ENCODE data around the gene NHSL2. TPM values are rescaled to one million over a fixed set of nuclear protein-coding genes. Genes with fewer than 3 reads are reported as not detected.

NHSL2 gene
- total and polyA plus RNA-seq, 2 experiments from 2014 or later = 4.7 to 9.5 TPM

DNA sequence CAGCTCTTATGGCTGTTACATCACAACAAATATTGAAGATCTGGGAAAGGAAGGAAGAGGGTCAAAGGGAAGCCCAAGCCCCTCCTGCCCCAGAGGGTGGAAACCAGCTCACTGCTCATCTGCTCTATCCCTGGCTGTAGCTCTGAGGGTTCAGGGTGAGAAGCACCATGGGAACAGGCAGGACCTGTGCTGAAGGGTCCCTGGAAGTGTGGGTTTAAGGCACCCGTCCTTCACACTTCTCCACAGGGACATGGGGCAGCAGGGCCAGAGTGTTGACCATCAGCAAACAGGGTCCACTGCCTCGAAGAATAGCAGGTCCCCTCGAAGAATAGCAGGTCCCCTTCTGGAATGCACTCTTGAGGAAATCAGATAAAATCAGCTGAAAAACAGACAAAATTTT is 216.7 kb downstream of the NHSL2 start:
- peaks cover 52% of the 10 kb centered on the region for H3K4me1 Mint-ChIP-seq
- Histone ChIP-seq H3K4me3 (no peak overlapping the region), H4K20me1 (replicated peaks; ENCODE audit: insufficient read depth) (no peaks in the 10 kb centered on the region), H3K79me2 (replicated peaks; ENCODE audit: insufficient read depth) (no peaks in the 10 kb centered on the region), H3K4me1 (ENCODE audit: insufficient read depth) (peaks cover 9% of the 10 kb centered on the region), H3K27me3 (ENCODE audit: insufficient read depth) (peaks cover 36% of the 10 kb centered on the region), H3K27ac (ENCODE audit: low read depth) (no peak overlapping the region), H3K36me3 (ENCODE audit: insufficient read depth) (no peaks in the 10 kb centered on the region), H3K9me2 (ENCODE audit: insufficient read depth) (no peaks in the 10 kb centered on the region), H3K4me2 (no peak overlapping the region), H3F3A (replicated peaks; ENCODE audit: low read depth) (no peaks in the 10 kb centered on the region), H2AFZ (no peak overlapping the region)
- no peak for ATAC-seq
- H3K27ac Mint-ChIP-seq = no peak overlapping the region
- no peak overlapping the region for H3K4me3 Mint-ChIP-seq
- H3K27me3 Mint-ChIP-seq (ENCODE audit: insufficient read depth, low read depth, poor library complexity) = peaks cover 41% of the 10 kb centered on the region
- peaks cover 17% of the 10 kb centered on the region for H3K9me3 Mint-ChIP-seq
- DNase-seq (ENCODE audit: low spot score) = no peak
- TF ChIP-seq, protein P1, sequence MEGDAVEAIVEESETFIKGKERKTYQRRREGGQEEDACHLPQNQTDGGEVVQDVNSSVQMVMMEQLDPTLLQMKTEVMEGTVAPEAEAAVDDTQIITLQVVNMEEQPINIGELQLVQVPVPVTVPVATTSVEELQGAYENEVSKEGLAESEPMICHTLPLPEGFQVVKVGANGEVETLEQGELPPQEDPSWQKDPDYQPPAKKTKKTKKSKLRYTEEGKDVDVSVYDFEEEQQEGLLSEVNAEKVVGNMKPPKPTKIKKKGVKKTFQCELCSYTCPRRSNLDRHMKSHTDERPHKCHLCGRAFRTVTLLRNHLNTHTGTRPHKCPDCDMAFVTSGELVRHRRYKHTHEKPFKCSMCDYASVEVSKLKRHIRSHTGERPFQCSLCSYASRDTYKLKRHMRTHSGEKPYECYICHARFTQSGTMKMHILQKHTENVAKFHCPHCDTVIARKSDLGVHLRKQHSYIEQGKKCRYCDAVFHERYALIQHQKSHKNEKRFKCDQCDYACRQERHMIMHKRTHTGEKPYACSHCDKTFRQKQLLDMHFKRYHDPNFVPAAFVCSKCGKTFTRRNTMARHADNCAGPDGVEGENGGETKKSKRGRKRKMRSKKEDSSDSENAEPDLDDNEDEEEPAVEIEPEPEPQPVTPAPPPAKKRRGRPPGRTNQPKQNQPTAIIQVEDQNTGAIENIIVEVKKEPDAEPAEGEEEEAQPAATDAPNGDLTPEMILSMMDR (conservative IDR thresholded peaks at IDR 0.05; ENCODE audit: low read depth in 2 of 2) = no peak
- TF ChIP-seq JUNB (IDR thresholded peaks at IDR 0.05; ENCODE audit: unreplicated experiment) (no peak), NANOG (IDR thresholded peaks at IDR 0.05; ENCODE audit: borderline replicate concordance) (no peak)
- H3K36me3 Mint-ChIP-seq (ENCODE audit: low read depth) = peaks cover 25% of the 10 kb centered on the region

DNA sequence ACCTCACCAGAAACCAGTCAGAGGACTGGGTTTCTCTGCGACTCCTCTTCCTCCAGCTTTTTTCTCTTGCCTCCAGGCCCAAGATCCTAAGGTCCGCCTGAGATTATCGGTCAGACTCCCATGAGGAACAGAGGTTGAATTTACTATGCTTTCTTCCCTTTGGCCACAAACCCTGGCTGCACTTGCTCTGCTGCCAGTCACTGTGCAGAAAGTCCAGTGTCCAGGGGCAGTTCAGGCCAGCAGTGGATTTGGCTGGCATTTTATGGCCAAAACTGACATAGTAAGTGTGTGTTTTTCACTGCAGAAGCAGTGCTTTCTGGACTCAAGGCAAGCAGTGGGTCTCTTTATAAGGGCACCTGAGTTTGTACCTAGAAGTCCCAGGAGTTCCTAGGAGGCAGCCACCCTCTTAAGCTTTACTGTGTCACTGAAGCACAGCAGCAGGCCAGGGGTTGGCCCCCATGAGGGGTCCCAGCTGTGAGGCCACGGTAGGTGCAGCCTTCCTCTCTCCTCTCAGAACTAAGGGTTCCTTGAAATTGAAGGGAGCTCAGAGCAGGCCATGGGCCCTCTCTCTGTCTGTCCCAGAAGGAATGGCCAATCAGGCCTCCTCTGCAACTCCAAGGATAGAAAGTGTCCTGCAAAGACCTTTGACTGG is 217.7 kb downstream of the NHSL2 start:
- peaks cover 22% of the 10 kb centered on the region for H3K36me3 Mint-ChIP-seq (ENCODE audit: low read depth)
- no peaks in the 10 kb centered on the region for H3K9me2 ChIP-seq (ENCODE audit: insufficient read depth)
- no peak overlapping the region for H3K4me3 Mint-ChIP-seq
- H3K27ac Mint-ChIP-seq = no peak overlapping the region
- no peak overlapping the region for H3K27ac ChIP-seq (ENCODE audit: low read depth)
- peaks cover 45% of the 10 kb centered on the region for H3K4me1 Mint-ChIP-seq
- no peaks in the 10 kb centered on the region for H4K20me1 ChIP-seq (replicated peaks; ENCODE audit: insufficient read depth)
- ATAC-seq (no peak), DNase-seq (ENCODE audit: low spot score) (no peak)
- H3K27me3 ChIP-seq (ENCODE audit: insufficient read depth) = peaks cover 46% of the 10 kb centered on the region
- H3K4me1 ChIP-seq (ENCODE audit: insufficient read depth) = peaks cover 9% of the 10 kb centered on the region
- H3F3A ChIP-seq (replicated peaks; ENCODE audit: low read depth) = no peaks in the 10 kb centered on the region
- peaks cover 17% of the 10 kb centered on the region for H3K9me3 Mint-ChIP-seq
- no peak overlapping the region for H2AFZ ChIP-seq
- no peaks in the 10 kb centered on the region for H3K79me2 ChIP-seq (replicated peaks; ENCODE audit: insufficient read depth)
- no peaks in the 10 kb centered on the region for H3K36me3 ChIP-seq (ENCODE audit: insufficient read depth)
- no peak overlapping the region for H3K4me2 ChIP-seq
- no peak overlapping the region for H3K4me3 ChIP-seq
- peaks cover 47% of the 10 kb centered on the region for H3K27me3 Mint-ChIP-seq (ENCODE audit: insufficient read depth, low read depth, poor library complexity)
- TF ChIP-seq ZNF114 (CRISPR knock-in tag; IDR thresholded peaks at IDR 0.05) (no peak), EZH2 (IDR thresholded peaks at IDR 0.05; ENCODE audit: low read depth, unreplicated experiment) (no peak), STAT1 (IDR thresholded peaks at IDR 0.05; ENCODE audit: unreplicated experiment) (no peak), ZNF331 (CRISPR knock-in tag; IDR thresholded peaks at IDR 0.05; ENCODE audit: low read depth) (no peak), NANOG (IDR thresholded peaks at IDR 0.05; ENCODE audit: borderline replicate concordance) (no peak), CREB1 (CRISPR knock-in tag; IDR thresholded peaks at IDR 0.05; ENCODE audit: low read depth) (no peak)
- TF ChIP-seq, protein P2, sequence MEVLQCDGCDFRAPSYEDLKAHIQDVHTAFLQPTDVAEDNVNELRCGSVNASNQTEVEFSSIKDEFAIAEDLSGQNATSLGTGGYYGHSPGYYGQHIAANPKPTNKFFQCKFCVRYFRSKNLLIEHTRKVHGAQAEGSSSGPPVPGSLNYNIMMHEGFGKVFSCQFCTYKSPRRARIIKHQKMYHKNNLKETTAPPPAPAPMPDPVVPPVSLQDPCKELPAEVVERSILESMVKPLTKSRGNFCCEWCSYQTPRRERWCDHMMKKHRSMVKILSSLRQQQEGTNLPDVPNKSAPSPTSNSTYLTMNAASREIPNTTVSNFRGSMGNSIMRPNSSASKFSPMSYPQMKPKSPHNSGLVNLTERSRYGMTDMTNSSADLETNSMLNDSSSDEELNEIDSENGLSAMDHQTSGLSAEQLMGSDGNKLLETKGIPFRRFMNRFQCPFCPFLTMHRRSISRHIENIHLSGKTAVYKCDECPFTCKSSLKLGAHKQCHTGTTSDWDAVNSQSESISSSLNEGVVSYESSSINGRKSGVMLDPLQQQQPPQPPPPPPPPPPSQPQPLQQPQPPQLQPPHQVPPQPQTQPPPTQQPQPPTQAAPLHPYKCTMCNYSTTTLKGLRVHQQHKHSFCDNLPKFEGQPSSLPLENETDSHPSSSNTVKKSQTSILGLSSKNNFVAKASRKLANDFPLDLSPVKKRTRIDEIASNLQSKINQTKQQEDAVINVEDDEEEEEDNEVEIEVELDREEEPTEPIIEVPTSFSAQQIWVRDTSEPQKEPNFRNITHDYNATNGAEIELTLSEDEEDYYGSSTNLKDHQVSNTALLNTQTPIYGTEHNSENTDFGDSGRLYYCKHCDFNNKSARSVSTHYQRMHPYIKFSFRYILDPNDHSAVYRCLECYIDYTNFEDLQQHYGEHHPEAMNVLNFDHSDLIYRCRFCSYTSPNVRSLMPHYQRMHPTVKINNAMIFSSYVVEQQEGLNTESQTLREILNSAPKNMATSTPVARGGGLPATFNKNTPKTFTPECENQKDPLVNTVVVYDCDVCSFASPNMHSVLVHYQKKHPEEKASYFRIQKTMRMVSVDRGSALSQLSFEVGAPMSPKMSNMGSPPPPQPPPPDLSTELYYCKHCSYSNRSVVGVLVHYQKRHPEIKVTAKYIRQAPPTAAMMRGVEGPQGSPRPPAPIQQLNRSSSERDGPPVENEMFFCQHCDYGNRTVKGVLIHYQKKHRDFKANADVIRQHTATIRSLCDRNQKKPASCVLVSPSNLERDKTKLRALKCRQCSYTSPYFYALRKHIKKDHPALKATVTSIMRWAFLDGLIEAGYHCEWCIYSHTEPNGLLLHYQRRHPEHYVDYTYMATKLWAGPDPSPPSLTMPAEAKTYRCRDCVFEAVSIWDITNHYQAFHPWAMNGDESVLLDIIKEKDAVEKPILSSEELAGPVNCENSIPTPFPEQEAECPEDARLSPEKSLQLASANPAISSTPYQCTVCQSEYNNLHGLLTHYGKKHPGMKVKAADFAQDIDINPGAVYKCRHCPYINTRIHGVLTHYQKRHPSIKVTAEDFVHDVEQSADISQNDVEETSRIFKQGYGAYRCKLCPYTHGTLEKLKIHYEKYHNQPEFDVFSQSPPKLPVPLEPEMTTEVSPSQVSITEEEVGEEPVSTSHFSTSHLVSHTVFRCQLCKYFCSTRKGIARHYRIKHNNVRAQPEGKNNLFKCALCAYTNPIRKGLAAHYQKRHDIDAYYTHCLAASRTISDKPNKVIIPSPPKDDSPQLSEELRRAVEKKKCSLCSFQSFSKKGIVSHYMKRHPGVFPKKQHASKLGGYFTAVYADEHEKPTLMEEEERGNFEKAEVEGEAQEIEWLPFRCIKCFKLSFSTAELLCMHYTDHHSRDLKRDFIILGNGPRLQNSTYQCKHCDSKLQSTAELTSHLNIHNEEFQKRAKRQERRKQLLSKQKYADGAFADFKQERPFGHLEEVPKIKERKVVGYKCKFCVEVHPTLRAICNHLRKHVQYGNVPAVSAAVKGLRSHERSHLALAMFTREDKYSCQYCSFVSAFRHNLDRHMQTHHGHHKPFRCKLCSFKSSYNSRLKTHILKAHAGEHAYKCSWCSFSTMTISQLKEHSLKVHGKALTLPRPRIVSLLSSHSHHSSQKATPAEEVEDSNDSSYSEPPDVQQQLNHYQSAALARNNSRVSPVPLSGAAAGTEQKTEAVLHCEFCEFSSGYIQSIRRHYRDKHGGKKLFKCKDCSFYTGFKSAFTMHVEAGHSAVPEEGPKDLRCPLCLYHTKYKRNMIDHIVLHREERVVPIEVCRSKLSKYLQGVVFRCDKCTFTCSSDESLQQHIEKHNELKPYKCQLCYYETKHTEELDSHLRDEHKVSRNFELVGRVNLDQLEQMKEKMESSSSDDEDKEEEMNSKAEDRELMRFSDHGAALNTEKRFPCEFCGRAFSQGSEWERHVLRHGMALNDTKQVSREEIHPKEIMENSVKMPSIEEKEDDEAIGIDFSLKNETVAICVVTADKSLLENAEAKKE (CRISPR knock-in tag; IDR thresholded peaks at IDR 0.05) = no peak
- TF ChIP-seq, protein P1 (conservative IDR thresholded peaks at IDR 0.05; ENCODE audit: low read depth in 2 of 2) = no peak
- TF ChIP-seq, protein P3, sequence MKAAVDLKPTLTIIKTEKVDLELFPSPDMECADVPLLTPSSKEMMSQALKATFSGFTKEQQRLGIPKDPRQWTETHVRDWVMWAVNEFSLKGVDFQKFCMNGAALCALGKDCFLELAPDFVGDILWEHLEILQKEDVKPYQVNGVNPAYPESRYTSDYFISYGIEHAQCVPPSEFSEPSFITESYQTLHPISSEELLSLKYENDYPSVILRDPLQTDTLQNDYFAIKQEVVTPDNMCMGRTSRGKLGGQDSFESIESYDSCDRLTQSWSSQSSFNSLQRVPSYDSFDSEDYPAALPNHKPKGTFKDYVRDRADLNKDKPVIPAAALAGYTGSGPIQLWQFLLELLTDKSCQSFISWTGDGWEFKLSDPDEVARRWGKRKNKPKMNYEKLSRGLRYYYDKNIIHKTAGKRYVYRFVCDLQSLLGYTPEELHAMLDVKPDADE (IDR thresholded peaks at IDR 0.05) = no peak

Data from GM23338 (cell line).